H1 (cell line): ENCODE results near the gene ARHGAP24. TPM values are rescaled to one million over a fixed set of nuclear protein-coding genes. Genes with fewer than 3 reads are reported as not detected.

Source experiments
- CTCF ChIA-PET: fragments of 300-600 bp; sonication (Branson Sonifier 250); formaldehyde crosslinking; loops from one replicate; lab custom pipeline; 2021; ENCODE audit not compliant: partially characterized antibody; lab: Charles Lee
- POLR2A ChIA-PET: fragments of 300-600 bp; sonication (Branson Sonifier 250); formaldehyde crosslinking; loops from one replicate; lab custom pipeline; 2021; ENCODE audit warnings: inconsistent platforms; ENCODE audit not compliant: partially characterized antibody; lab: Charles Lee
- DNase-seq, 2 experiments: peaks; one replicate each; pipeline versions ENCODE4 v3.0.0 to v3.0.0-alpha.2; 2010 to 2022; ENCODE audit warnings: low spot score in 2 of 2, low read depth in 1 of 2, mixed read lengths in 1 of 2
- FAIRE-seq: peaks from 2 replicates; lab custom pipeline; 2011; peaks lifted over from hg19 to GRCh38; lab: Jason Lieb, UNC
- H2AFZ ChIP-seq: 2 replicates; pipeline ENCODE4 v1.8.1; 2012; ENCODE audit warnings: low read length, inconsistent platforms
- H2AK5ac ChIP-seq: 2 replicates; pipeline ENCODE4 v1.6.1; 2013; ENCODE audit warnings: low read depth, low read length
- H2BK120ac ChIP-seq: replicated peaks from 2 replicates; pipeline ENCODE3; 2013; ENCODE audit warnings: low read depth, low read length, inconsistent platforms
- H2BK12ac ChIP-seq: 2 replicates; pipeline ENCODE4 v1.6.1; 2013; ENCODE audit warnings: low read depth, low read length
- H2BK15ac ChIP-seq: 2 replicates; pipeline ENCODE4 v1.6.1; 2013; ENCODE audit warnings: low read length
- H2BK20ac ChIP-seq: 2 replicates; pipeline ENCODE4 v1.6.1; 2013; ENCODE audit warnings: low read length
- H2BK5ac ChIP-seq: 2 replicates; pipeline ENCODE4 v1.6.1; 2013; ENCODE audit warnings: low read depth, low read length
- H3K14ac ChIP-seq: 2 replicates; pipeline ENCODE4 v1.6.1; 2013; ENCODE audit warnings: inconsistent platforms; ENCODE audit not compliant: insufficient read length
- H3K18ac ChIP-seq: 2 replicates; pipeline ENCODE4 v1.6.1; 2013; ENCODE audit warnings: low read length; ENCODE audit errors: extremely low read depth
- H3K23ac ChIP-seq: 2 replicates; pipeline ENCODE4 v1.6.1; 2013; ENCODE audit warnings: inconsistent platforms; ENCODE audit not compliant: insufficient read length
- H3K23me2 ChIP-seq: 2 replicates; pipeline ENCODE4 v1.6.1; 2013; ENCODE audit warnings: low read depth, low read length
- H3K27ac ChIP-seq: 2 replicates; pipeline ENCODE4 v1.6.1; 2011; ENCODE audit warnings: low read depth, low read length, inconsistent platforms
- H3K27me3 ChIP-seq, 4 experiments: replicated peaks in 1 of 4; 1 replicate in 1 of 4; 2 replicates in 3 of 4; pipeline versions ENCODE4 v1.6.1 to v1.8.1; 2011 to 2013; ENCODE audit warnings: low read length in 3 of 4, mild to moderate bottlenecking in 3 of 4, inconsistent platforms in 2 of 4, mixed read lengths in 2 of 4, moderate library complexity in 1 of 4; ENCODE audit not compliant: control insufficient read depth in 3 of 4, insufficient read depth in 3 of 4; ENCODE audit errors: extremely low read depth in 1 of 4
- H3K36me3 ChIP-seq, 4 experiments: 2 replicates each; pipeline versions ENCODE4 v1.6.1 to v1.8.1; 2011 to 2013; ENCODE audit warnings: mild to moderate bottlenecking in 4 of 4, low read length in 3 of 4, moderate library complexity in 2 of 4, control low read depth in 1 of 4, inconsistent platforms in 1 of 4; ENCODE audit not compliant: insufficient read depth in 4 of 4, control insufficient read depth in 2 of 4
- H3K4ac ChIP-seq: replicated peaks from 2 replicates; pipeline ENCODE3; 2013; ENCODE audit warnings: low read length, low read depth, mixed read lengths, inconsistent platforms; ENCODE audit not compliant: insufficient read length
- H3K4me1 ChIP-seq, 4 experiments: replicated peaks in 1 of 4; 1 replicate in 1 of 4; 2 replicates in 3 of 4; pipeline versions ENCODE4 v1.6.1 to v1.8.1; 2011 to 2013; ENCODE audit warnings: low read length in 3 of 4, inconsistent platforms in 2 of 4, mixed read lengths in 1 of 4; ENCODE audit not compliant: insufficient read depth in 4 of 4, control insufficient read depth in 3 of 4
- H3K4me2 ChIP-seq, 2 experiments: 2 replicates each; pipeline versions ENCODE4 v1.6.1 to v1.8.1; 2011 to 2013; ENCODE audit warnings: low read depth in 2 of 2, low read length in 2 of 2, control low read depth in 1 of 2, inconsistent platforms in 1 of 2, mild to moderate bottlenecking in 1 of 2; ENCODE audit not compliant: insufficient read depth in 1 of 2
- H3K4me3 ChIP-seq, 4 experiments: fragments of 200-600, 300-600 bp in 1 of 4; sonication (generic), shearing (Covaris generic), sonication (Bioruptor Twin) in 1 of 4; 2 replicates each; pipeline versions ENCODE4 v1.5.1 to v1.8.1; 2011 to 2016; ENCODE audit warnings: low read length in 4 of 4, low read depth in 3 of 4, control low read depth in 2 of 4, inconsistent platforms in 2 of 4, mild to moderate bottlenecking in 2 of 4, mixed read lengths in 1 of 4, moderate library complexity in 1 of 4; ENCODE audit not compliant: insufficient read depth in 2 of 4; ENCODE audit errors: extremely low read depth in 1 of 4
- H3K56ac ChIP-seq: replicated peaks from 2 replicates; pipeline ENCODE3; 2013; ENCODE audit warnings: low read depth, mild to moderate bottlenecking, mixed read lengths, low read length, inconsistent platforms; ENCODE audit not compliant: insufficient read length
- H3K79me1 ChIP-seq: 2 replicates; pipeline ENCODE4 v1.6.1; 2013; ENCODE audit warnings: low read depth, low read length, control low read depth
- H3K79me2 ChIP-seq, 2 experiments: 2 replicates each; pipeline versions ENCODE4 v1.6.1 to v1.8.1; 2012 to 2013; ENCODE audit warnings: low read length in 2 of 2, mild to moderate bottlenecking in 2 of 2, inconsistent platforms in 1 of 2; ENCODE audit not compliant: insufficient read depth in 2 of 2, control insufficient read depth in 1 of 2
- H3K9ac ChIP-seq, 4 experiments: replicated peaks in 1 of 4; 1 replicate in 1 of 4; 2 replicates in 3 of 4; pipeline versions ENCODE4 v1.6.1 to v1.8.1; 2011 to 2013; ENCODE audit warnings: low read depth in 3 of 4, low read length in 3 of 4, control low read depth in 2 of 4, mild to moderate bottlenecking in 2 of 4, moderate library complexity in 2 of 4, inconsistent platforms in 1 of 4; ENCODE audit errors: extremely low read depth in 1 of 4
- H3K9me3 ChIP-seq, 2 experiments: 2 replicates each; pipeline versions ENCODE4 v1.6.1 to v1.8.1; 2012 to 2013; ENCODE audit warnings: mild to moderate bottlenecking in 2 of 2, moderate library complexity in 2 of 2, control low read depth in 1 of 2, inconsistent platforms in 1 of 2, low read depth in 1 of 2, low read length in 1 of 2, mixed read lengths in 1 of 2; ENCODE audit not compliant: insufficient read depth in 2 of 2
- H4K20me1 ChIP-seq, 2 experiments: replicated peaks in 1 of 2; 2 replicates each; pipeline versions ENCODE3 to v1.8.1; 2011 to 2013; ENCODE audit warnings: inconsistent platforms in 2 of 2, low read length in 2 of 2, mild to moderate bottlenecking in 1 of 2; ENCODE audit not compliant: insufficient read depth in 2 of 2, control insufficient read depth in 1 of 2
- H4K5ac ChIP-seq: 2 replicates; pipeline ENCODE4 v1.6.1; 2013; ENCODE audit warnings: low read length, low read depth, mixed read lengths, inconsistent platforms; ENCODE audit not compliant: insufficient read length
- H4K8ac ChIP-seq: 2 replicates; pipeline ENCODE4 v1.8.0; 2013; ENCODE audit warnings: mild to moderate bottlenecking, moderate library complexity, low read length, inconsistent platforms; ENCODE audit not compliant: insufficient read depth; ENCODE audit errors: extremely low read depth
- H4K91ac ChIP-seq: replicated peaks from 2 replicates; pipeline ENCODE3; 2013; ENCODE audit warnings: low read length, mixed read lengths, inconsistent platforms; ENCODE audit not compliant: insufficient read length
- FOSL1 ChIP-seq: IDR thresholded peaks from 2 replicates; pipeline ENCODE4 v1.6.1; 2011; ENCODE audit warnings: mild to moderate bottlenecking, low read depth, low read length, moderate library complexity; ENCODE audit not compliant: insufficient read depth
- GTF2F1 ChIP-seq: IDR thresholded peaks from 2 replicates; pipeline ENCODE4 v1.6.1; 2012; ENCODE audit warnings: low read depth, low read length, improper control_type of control experiment, borderline replicate concordance
- HDAC2 ChIP-seq, 2 experiments: fragments of 300-600 bp in 1 of 2; sonication (generic) in 1 of 2; IDR thresholded peaks; 2 replicates each; pipeline ENCODE4 v1.6.1; 2011 to 2012; ENCODE audit warnings: low read depth in 2 of 2, low read length in 2 of 2, mild to moderate bottlenecking in 2 of 2, moderate library complexity in 2 of 2, borderline replicate concordance in 1 of 2, inconsistent platforms in 1 of 2
- KDM4A ChIP-seq: IDR thresholded peaks from one replicate; pipeline ENCODE4 v1.7.1; 2012; ENCODE audit warnings: low read depth, mild to moderate bottlenecking, moderate library complexity, low read length, inconsistent platforms; ENCODE audit not compliant: severe bottlenecking
- KDM5A ChIP-seq: fragments of 200-600 bp; IDR thresholded peaks from 2 replicates; pipeline ENCODE4 v1.7.1; 2012; ENCODE audit warnings: mild to moderate bottlenecking, low read length, inconsistent platforms, mixed read lengths
- POLR2AphosphoS5 ChIP-seq: IDR thresholded peaks from 2 replicates; pipeline ENCODE4 v1.6.1; 2011; ENCODE audit warnings: low read depth, low read length
- RAD21 ChIP-seq, 2 experiments: IDR thresholded peaks in 1 of 2; conservative IDR thresholded peaks in 1 of 2; 2 replicates each; pipeline ENCODE4 v1.6.1; 2011; ENCODE audit warnings: low read depth in 2 of 2, low read length in 2 of 2, improper control_type of control experiment in 1 of 2, inconsistent platforms in 1 of 2, mild to moderate bottlenecking in 1 of 2, moderate library complexity in 1 of 2
- RBBP5 ChIP-seq: IDR thresholded peaks from 2 replicates; pipeline ENCODE4 v1.7.1; 2012; ENCODE audit warnings: low read depth, mild to moderate bottlenecking, inconsistent platforms, low read length, moderate library complexity, borderline replicate concordance
- SIN3A ChIP-seq, 2 experiments: IDR thresholded peaks in 1 of 2; conservative IDR thresholded peaks in 1 of 2; 2 replicates each; pipeline ENCODE4 v1.6.1; 2011 to 2012; ENCODE audit warnings: low read length in 2 of 2, improper control_type of control experiment in 1 of 2, low read depth in 1 of 2, mild to moderate bottlenecking in 1 of 2
- SIX5 ChIP-seq: IDR thresholded peaks from 2 replicates; pipeline ENCODE4 v1.6.1; 2011; ENCODE audit warnings: mild to moderate bottlenecking, low read depth, low read length
- SP1 ChIP-seq: IDR thresholded peaks from 2 replicates; pipeline ENCODE4 v1.6.1; 2011; ENCODE audit warnings: low read depth, low read length
- TCF12 ChIP-seq: IDR thresholded peaks from 2 replicates; pipeline ENCODE4 v1.6.1; 2011; ENCODE audit warnings: low read depth, mild to moderate bottlenecking, low read length
- WGBS, 2 experiments: shearing (Covaris generic) in 1 of 2; methylation state at CpG; one replicate each; pipeline versions ENCODE4 v1.1.6 to v1.1.7; 2013 to 2015; ENCODE audit warnings: low lambda C conversion rate in 2 of 2, mixed read lengths in 2 of 2, inconsistent platforms in 1 of 2, low coverage in 1 of 2, missing lambda C conversion rate in 1 of 2; ENCODE audit not compliant: insufficient replicate concordance in 2 of 2, insufficient coverage in 1 of 2, insufficient read length in 1 of 2; ENCODE audit errors: extremely low coverage in 1 of 2, missing lambda C conversion rate in 1 of 2; 5-methylcytosine and 5-hydroxymethylcytosine counted together
- polyA plus RNA-seq, 7 experiments: library from polyadenylated mRNA; depleted of rRNA in 3 of 7; stranded (reverse) in 5 of 7; unstranded in 2 of 7; fragments of >200 nt in 5 of 7; fragments of 200-250 nt in 2 of 7; gene quantifications; 1 replicate in 5 of 7; 2 replicates in 1 of 7; 4 replicates in 1 of 7; pipeline versions ENCODE4 v1.2.1 to v1.2.3, GENCODE V29; 2011 to 2013; ENCODE audit warnings: missing spikeins in 2 of 7, mixed read lengths in 2 of 7
- total RNA-seq: library from RNA; stranded (reverse); fragmentation: NEBNext Ultra II Directional; extraction: Animal tissue kit (Norgen Biotek cat#: 25700); gene quantifications from 2 replicates; pipeline ENCODE4 v1.2.1, GENCODE V29; 2021
- TF ChIP-seq, protein P1 (sequence below): IDR thresholded peaks from 2 replicates; pipeline ENCODE4 v1.6.1; 2012; ENCODE audit warnings: inconsistent platforms

The ARHGAP24 gene
- total and polyA plus RNA-seq, 2 of the 8 experiments (the other 6 are each of a cell fraction or from before 2014, with no cell fraction given): 0.08 to 0.50 TPM

DNA sequence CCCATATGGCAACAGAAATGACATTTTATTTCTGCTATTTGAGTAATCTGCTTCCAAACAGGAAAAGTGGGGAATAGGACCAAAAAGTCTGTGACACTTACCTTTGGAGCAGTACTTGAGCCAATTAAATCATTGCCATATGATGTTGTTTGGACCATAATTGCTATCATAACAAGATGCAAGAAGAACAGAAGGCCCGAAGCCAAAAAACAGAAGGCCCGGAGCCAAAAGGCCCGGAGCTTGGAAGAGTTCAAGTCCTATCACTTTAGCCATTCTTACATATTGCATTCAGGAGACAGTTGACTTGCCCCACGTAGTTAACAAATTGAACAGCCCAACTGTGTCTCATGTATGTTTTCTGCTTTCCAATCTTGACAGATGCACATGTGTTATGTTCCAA lies 285.6 kb downstream of the ARHGAP24 start:
- Histone ChIP-seq H3K23me2 (no peaks in the 10 kb centered on the region), H3K9ac (no peak overlapping the region), H2AK5ac (no peak overlapping the region), H2BK12ac (no peak overlapping the region), H3K4me2 (no peak overlapping the region), H3K23ac (no peak overlapping the region), H3K27ac (no peak overlapping the region), H3K4ac (no peak overlapping the region), H3K18ac (no peak overlapping the region), H3K27me3 (no peaks in the 10 kb centered on the region), H3K79me1 (no peaks in the 10 kb centered on the region), H3K36me3 (no peaks in the 10 kb centered on the region), H3K14ac (no peak overlapping the region), H2BK20ac (no peak overlapping the region), H2AFZ (no peak overlapping the region), H3K79me2 (no peaks in the 10 kb centered on the region), H3K4me1 (0 out of 7 replicates have a peak, but pooled peaks cover 0 to 4% (median 0%) of the 10 kb centered on the region in 4 experiments), H4K5ac (no peak overlapping the region), H2BK15ac (no peak overlapping the region), H4K20me1 (no peaks in the 10 kb centered on the region), H2BK120ac (no peak overlapping the region), H2BK5ac (no peak overlapping the region), H4K8ac (no peak overlapping the region), H4K91ac (no peak overlapping the region), H3K56ac (no peak overlapping the region), H3K4me3 (no peak overlapping the region), H3K9me3 (no peaks in the 10 kb centered on the region)
- WGBS, 2 experiments: 96% methylated on average over 4 of the region's 4 CpGs; no CpG with 5 or more reads in 1 of the 2 experiments
- no peak for TF ChIP-seq TCF12
- TF ChIP-seq RBBP5: no peak
- no peak for TF ChIP-seq KDM5A
- TF ChIP-seq SIN3A (conservative IDR thresholded peaks at IDR 0.05 in 1 of 2, IDR thresholded peaks at IDR 0.05 in 1 of 2; ENCODE audit: low read depth in 1 of 2, low read length in 2 of 2): no peak
- no peak for TF ChIP-seq SP1
- TF ChIP-seq GTF2F1: no peak
- no peak for TF ChIP-seq SIX5
- no peak for TF ChIP-seq FOSL1
- TF ChIP-seq HDAC2 (IDR thresholded peaks at IDR 0.05; ENCODE audit: borderline replicate concordance in 1 of 2, low read depth in 2 of 2, low read length in 2 of 2): no peak
- no peak for TF ChIP-seq KDM4A
- no peak for TF ChIP-seq RAD21 (IDR thresholded peaks at IDR 0.05 in 1 of 2, conservative IDR thresholded peaks at IDR 0.05 in 1 of 2; ENCODE audit: low read depth in 2 of 2, low read length in 2 of 2)
- TF ChIP-seq, protein P1, sequence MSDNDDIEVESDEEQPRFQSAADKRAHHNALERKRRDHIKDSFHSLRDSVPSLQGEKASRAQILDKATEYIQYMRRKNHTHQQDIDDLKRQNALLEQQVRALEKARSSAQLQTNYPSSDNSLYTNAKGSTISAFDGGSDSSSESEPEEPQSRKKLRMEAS: no peak
- TF ChIP-seq POLR2AphosphoS5: no peak
- ChIA-PET CTCF (no interaction called here), POLR2A (no interaction called here)
- no peak for DNase-seq
- FAIRE-seq: no peak
